ENCODE measurements around the gene KLF2. TPM values are rescaled to one million over a fixed set of nuclear protein-coding genes. Genes with fewer than 3 reads are reported as not detected.
A peak's percentile ranks its signal among the peaks of the same experiment; 100 is the strongest.

The KLF2 gene
- total RNA-seq, 2 donors from 2014 or later, result 13.2 to 42.2 TPM

- no peaks in the 10 kb centered on the region for H3K4me1 ChIP-seq
- H3K27ac ChIP-seq, result no peak overlapping the region
- WGBS, 2 donors, result 59 to 81% methylated on average over 1 of the region's 1 CpG
- ATAC-seq (no peak), DNase-seq (no peak)
- intact Hi-C loops (cut with DNase I), result no loop called here
- no peaks in the 10 kb centered on the region for H3K9me3 ChIP-seq
- no peaks in the 10 kb centered on the region for H3K36me3 ChIP-seq (replicated peaks in 1 of 2; ENCODE audit: insufficient read depth in 1 of 2, low read depth in 2 of 2)
- TF ChIP-seq POLR2A (IDR thresholded peaks at IDR 0.05), result no peak
- no peak for TF ChIP-seq CTCF (IDR thresholded peaks at IDR 0.05)
- H3K4me3 ChIP-seq, result no peak overlapping the region
- H3K27me3 ChIP-seq, result no peaks in the 10 kb centered on the region
Measured at GRCh38 chr19:16334411-16334810, 9.8 kb downstream of the KLF2 start.

GRCh38 chr19:16335226-16335625, 10.6 kb downstream of the KLF2 start:
- intact Hi-C loops (cut with DNase I), result no loop called here
- ATAC-seq, result no peak
- no peak for TF ChIP-seq POLR2A (IDR thresholded peaks at IDR 0.05)
- no peak for TF ChIP-seq CTCF (IDR thresholded peaks at IDR 0.05)

GRCh38 chr19:16336571-16336970, 11.9 kb downstream of the KLF2 start:
- intact Hi-C loops (cut with DNase I), result no loop called here

More at GRCh38 chr19:16335226-16335625, 10.6 kb downstream of the KLF2 start:
- WGBS, 2 donors, result 80 to 87% methylated on average over 15 to 18 of the region's 20 CpGs
- no peak overlapping the region for H3K27ac ChIP-seq
- no peak for DNase-seq
- H3K4me1 ChIP-seq, result no peaks in the 10 kb centered on the region
- no peaks in the 10 kb centered on the region for H3K27me3 ChIP-seq
- H3K36me3 ChIP-seq (replicated peaks in 1 of 2; ENCODE audit: insufficient read depth in 1 of 2, low read depth in 2 of 2), result no peaks in the 10 kb centered on the region
- H3K9me3 ChIP-seq, result no peaks in the 10 kb centered on the region
- no peak overlapping the region for H3K4me3 ChIP-seq

GRCh38 chr19:16337809-16338469, 13.3 kb downstream of the KLF2 start:
- H3K27ac ChIP-seq, result peak overlapping the region in 1 of 4 donors; percentile 9
- TF ChIP-seq CTCF (IDR thresholded peaks at IDR 0.05) (no peak), POLR2A (IDR thresholded peaks at IDR 0.05) (no peak)
- ATAC-seq, result no peak

More at GRCh38 chr19:16336571-16336970, 11.9 kb downstream of the KLF2 start:
- H3K4me3 ChIP-seq, result no peak overlapping the region
- no peak overlapping the region for H3K27ac ChIP-seq
- no peak for DNase-seq
- H3K4me1 ChIP-seq, result no peaks in the 10 kb centered on the region
- 88 to 94% methylated on average over 4 of the region's 4 CpGs for WGBS, 2 donors
- H3K36me3 ChIP-seq (replicated peaks in 1 of 2; ENCODE audit: insufficient read depth in 1 of 2, low read depth in 2 of 2), result no peaks in the 10 kb centered on the region
- no peaks in the 10 kb centered on the region for H3K27me3 ChIP-seq
- TF ChIP-seq CTCF (IDR thresholded peaks at IDR 0.05) (no peak), POLR2A (IDR thresholded peaks at IDR 0.05) (no peak)
- no peak for ATAC-seq
- H3K9me3 ChIP-seq, result no peaks in the 10 kb centered on the region

More at GRCh38 chr19:16337809-16338469, 13.3 kb downstream of the KLF2 start:
- WGBS, 2 donors, result 69 to 76% methylated on average over 9 to 13 of the region's 13 CpGs
- Histone ChIP-seq H3K9me3 (no peaks in the 10 kb centered on the region), H3K4me3 (no peak overlapping the region), H3K27me3 (no peaks in the 10 kb centered on the region), H3K36me3 (replicated peaks in 1 of 2; ENCODE audit: insufficient read depth in 1 of 2, low read depth in 2 of 2) (no peaks in the 10 kb centered on the region), H3K4me1 (no peaks in the 10 kb centered on the region)
- no peak for DNase-seq
- intact Hi-C loops (cut with DNase I), result no loop called here

Measured in body of pancreas (tissue), 4 donors.